Measurements from ENCODE around the gene PBRM1.

The PBRM1 gene

GRCh38 chr3:52513281-52513680 is 172.4 kb downstream of the PBRM1 start:
- H4K20me1 ChIP-seq (ENCODE audit: insufficient read depth, low read length): no peaks in the 10 kb centered on the region

GRCh38 chr3:52512727-52513126 is 173.0 kb downstream of the PBRM1 start:
- Histone ChIP-seq H3K27ac (ENCODE audit: low read length) (no peak overlapping the region), H3K9me2 (replicated peaks; ENCODE audit: insufficient read depth, low read length) (no peaks in the 10 kb centered on the region), H4K20me1 (ENCODE audit: insufficient read depth, low read length) (no peaks in the 10 kb centered on the region), H3K4me2 (ENCODE audit: low read depth, low read length) (peak overlapping the region; percentile 12; the same call in 1 of the 2 replicates), H3K4me1 (ENCODE audit: low read length) (no peaks in the 10 kb centered on the region), H3K9ac (ENCODE audit: low read length) (no peak overlapping the region), H3K27me3 (replicated peaks; ENCODE audit: insufficient read depth, low read length) (peaks cover 39% of the 10 kb centered on the region), H3K36me3 (replicated peaks; ENCODE audit: insufficient read depth, low read length) (no peaks in the 10 kb centered on the region), H2AFZ (ENCODE audit: low read length) (peak overlapping the region; percentile 56; the same call in 1 of the 2 replicates), H3F3A (ENCODE audit: insufficient read depth, low read length) (no peaks in the 10 kb centered on the region), H3K9me3 (replicated peaks; ENCODE audit: insufficient read depth, low read length) (no peaks in the 10 kb centered on the region), H3K4me3 (ENCODE audit: low read length) (no peak overlapping the region), H3K79me2 (ENCODE audit: low read length) (no peaks in the 10 kb centered on the region)
- TF ChIP-seq CTCF (IDR thresholded peaks at IDR 0.05; ENCODE audit: low read length): no peak
- TF ChIP-seq EZH2phosphoT487 (IDR thresholded peaks at IDR 0.05; ENCODE audit: low read length): no peak
- TF ChIP-seq EZH2 (optimal IDR thresholded peaks at IDR 0.05; ENCODE audit: low read depth, low read length): no peak
- DNase-seq: no peak

More at GRCh38 chr3:52513281-52513680, 172.4 kb downstream of the PBRM1 start:
- Histone ChIP-seq H3K9ac (ENCODE audit: low read length) (no peak overlapping the region), H3K36me3 (replicated peaks; ENCODE audit: insufficient read depth, low read length) (no peaks in the 10 kb centered on the region), H3K9me3 (replicated peaks; ENCODE audit: insufficient read depth, low read length) (no peaks in the 10 kb centered on the region), H3K27me3 (replicated peaks; ENCODE audit: insufficient read depth, low read length) (peaks cover 39% of the 10 kb centered on the region), H3K4me2 (ENCODE audit: low read depth, low read length) (no peak overlapping the region), H3K79me2 (ENCODE audit: low read length) (no peaks in the 10 kb centered on the region), H3K4me3 (ENCODE audit: low read length) (no peak overlapping the region), H3K27ac (ENCODE audit: low read length) (no peak overlapping the region), H2AFZ (ENCODE audit: low read length) (no peak overlapping the region), H3K9me2 (replicated peaks; ENCODE audit: insufficient read depth, low read length) (no peaks in the 10 kb centered on the region), H3F3A (ENCODE audit: insufficient read depth, low read length) (no peaks in the 10 kb centered on the region), H3K4me1 (ENCODE audit: low read length) (no peaks in the 10 kb centered on the region)
- no peak for DNase-seq
- no peak for TF ChIP-seq EZH2 (optimal IDR thresholded peaks at IDR 0.05; ENCODE audit: low read depth, low read length)
- TF ChIP-seq EZH2phosphoT487 (IDR thresholded peaks at IDR 0.05; ENCODE audit: low read length): no peak
- TF ChIP-seq CTCF (IDR thresholded peaks at IDR 0.05; ENCODE audit: low read length): no peak

GRCh38 chr3:52512105-52512504 is 173.6 kb downstream of the PBRM1 start:
- no peak overlapping the region for H3K4me3 ChIP-seq (ENCODE audit: low read length)
- H4K20me1 ChIP-seq (ENCODE audit: insufficient read depth, low read length): no peaks in the 10 kb centered on the region
- H3K4me1 ChIP-seq (ENCODE audit: low read length): no peaks in the 10 kb centered on the region
- no peaks in the 10 kb centered on the region for H3K36me3 ChIP-seq (replicated peaks; ENCODE audit: insufficient read depth, low read length)
- H3K27ac ChIP-seq (ENCODE audit: low read length): no peak overlapping the region
- H3K4me2 ChIP-seq (ENCODE audit: low read depth, low read length): no peak overlapping the region
- no peaks in the 10 kb centered on the region for H3K9me2 ChIP-seq (replicated peaks; ENCODE audit: insufficient read depth, low read length)
- no peaks in the 10 kb centered on the region for H3K79me2 ChIP-seq (ENCODE audit: low read length)
- TF ChIP-seq EZH2 (optimal IDR thresholded peaks at IDR 0.05; ENCODE audit: low read depth, low read length) (no peak), CTCF (IDR thresholded peaks at IDR 0.05; ENCODE audit: low read length) (no peak), EZH2phosphoT487 (IDR thresholded peaks at IDR 0.05; ENCODE audit: low read length) (no peak)
- DNase-seq: no peak
- peaks cover 39% of the 10 kb centered on the region for H3K27me3 ChIP-seq (replicated peaks; ENCODE audit: insufficient read depth, low read length)
- no peaks in the 10 kb centered on the region for H3F3A ChIP-seq (ENCODE audit: insufficient read depth, low read length)
- H2AFZ ChIP-seq (ENCODE audit: low read length): no peak overlapping the region
- H3K9me3 ChIP-seq (replicated peaks; ENCODE audit: insufficient read depth, low read length): no peaks in the 10 kb centered on the region
- H3K9ac ChIP-seq (ENCODE audit: low read length): no peak overlapping the region
